Stimulated activated CD8-positive, alpha-beta memory T cell treated with anti-CD3 and anti-CD28 coated beads, Interleukin-7, amount 100 ng/mL, for 48 hours (primary cell): ENCODE data around the gene LRP1B.

Experiments
- DNase-seq, 2 donors: peaks; one replicate each; pipeline ENCODE4 v3.0.0-alpha.2; 2020; ENCODE audit warnings: low read depth in 1 of 2; ENCODE audit errors: extremely low read depth in 1 of 2

LRP1B gene

DNA sequence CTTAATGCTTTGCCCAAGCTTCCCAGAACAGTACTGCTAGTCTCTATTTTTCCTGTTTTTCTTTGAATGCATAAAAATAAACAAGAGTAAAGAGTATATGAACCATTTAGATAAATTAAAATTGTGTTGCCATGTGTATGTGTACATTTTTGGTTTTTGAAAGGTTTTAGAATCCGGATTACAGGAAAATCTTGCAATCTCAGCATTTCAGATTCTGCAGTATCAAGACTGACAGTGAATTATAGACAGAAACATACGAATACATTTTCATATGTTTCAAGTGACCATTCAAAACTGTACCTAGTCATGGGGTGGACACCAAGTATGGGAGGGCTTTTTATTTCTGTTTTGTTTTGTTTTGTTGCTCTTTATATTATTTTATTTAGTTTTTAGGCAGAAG, 604.1 kb downstream of the LRP1B start:
- DNase-seq, result no peak

DNA sequence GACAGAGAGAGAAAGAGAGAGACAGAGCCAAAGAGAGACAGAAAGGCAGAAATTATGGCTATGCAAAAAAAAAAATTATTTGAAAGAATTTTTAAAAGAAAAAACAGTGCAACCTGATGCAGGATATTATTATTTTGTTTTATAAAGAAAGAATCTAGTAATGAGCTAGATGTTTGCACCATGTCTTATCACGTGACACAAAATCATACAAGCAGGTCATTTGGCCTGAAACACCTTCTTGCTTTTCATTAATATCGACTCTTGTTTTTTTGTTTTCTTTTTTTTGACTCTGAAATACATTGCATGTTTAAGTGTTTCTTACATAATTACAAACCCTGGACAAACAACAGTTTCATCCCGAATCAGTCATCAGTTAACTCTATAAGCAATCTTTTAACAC, 606.0 kb downstream of the LRP1B start:
- no peak for DNase-seq

DNA sequence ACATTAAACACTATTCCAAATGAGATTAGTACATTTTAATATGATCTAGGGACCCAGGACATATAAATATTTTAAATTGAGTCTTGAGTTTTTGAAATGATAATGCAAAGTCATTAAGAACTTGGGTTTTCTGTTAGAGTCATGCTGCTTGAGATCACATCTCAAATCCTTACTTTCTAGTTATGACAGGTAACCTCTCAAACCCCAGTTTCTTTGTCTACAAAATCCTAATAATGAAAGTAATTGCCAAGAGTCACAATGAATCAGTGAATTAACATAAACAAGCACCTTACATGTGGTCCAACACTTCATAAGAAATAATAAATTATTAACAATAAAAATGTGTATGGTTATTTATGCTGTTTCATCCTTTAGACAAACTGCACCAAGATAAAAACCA, 607.6 kb downstream of the LRP1B start:
- DNase-seq, result no peak

DNA sequence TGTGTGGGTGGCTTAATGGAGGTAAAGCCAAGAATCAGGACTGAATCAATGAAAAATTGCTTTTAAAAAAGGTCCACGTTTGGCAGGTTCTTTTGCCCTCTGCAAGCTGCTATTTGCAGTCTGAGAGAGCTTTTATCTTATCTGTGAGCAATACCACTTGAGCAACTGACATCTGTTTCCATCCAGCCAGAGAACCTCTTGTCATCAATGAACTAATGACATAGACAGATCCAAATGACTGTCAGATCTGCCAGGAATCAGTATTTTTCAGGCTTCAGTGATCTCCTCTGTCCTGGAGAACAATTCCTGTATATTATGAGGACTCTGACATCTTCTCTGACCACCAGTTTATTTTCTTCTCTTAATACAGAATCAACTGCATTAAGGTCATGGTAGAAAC, 608.1 kb downstream of the LRP1B start:
- no peak for DNase-seq

DNA sequence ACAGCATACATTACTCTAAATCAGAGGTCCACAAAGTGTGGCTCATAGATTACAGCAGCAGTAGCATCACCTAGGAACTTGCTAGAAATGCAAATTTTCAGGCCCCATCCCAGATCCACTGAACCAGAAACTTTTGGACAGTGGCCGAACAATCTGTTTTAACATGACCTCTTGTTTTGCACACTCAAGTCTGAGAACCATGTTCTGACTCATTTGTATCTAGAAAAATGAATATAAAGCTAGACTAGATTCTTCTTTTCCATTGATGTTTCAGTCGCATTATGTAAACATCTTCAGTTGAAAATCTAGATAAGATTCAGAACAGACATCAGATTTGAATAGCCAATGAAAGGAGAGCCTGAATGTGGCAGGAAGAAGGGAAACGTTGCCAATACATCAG, 608.8 kb downstream of the LRP1B start:
- no peak for DNase-seq

DNA sequence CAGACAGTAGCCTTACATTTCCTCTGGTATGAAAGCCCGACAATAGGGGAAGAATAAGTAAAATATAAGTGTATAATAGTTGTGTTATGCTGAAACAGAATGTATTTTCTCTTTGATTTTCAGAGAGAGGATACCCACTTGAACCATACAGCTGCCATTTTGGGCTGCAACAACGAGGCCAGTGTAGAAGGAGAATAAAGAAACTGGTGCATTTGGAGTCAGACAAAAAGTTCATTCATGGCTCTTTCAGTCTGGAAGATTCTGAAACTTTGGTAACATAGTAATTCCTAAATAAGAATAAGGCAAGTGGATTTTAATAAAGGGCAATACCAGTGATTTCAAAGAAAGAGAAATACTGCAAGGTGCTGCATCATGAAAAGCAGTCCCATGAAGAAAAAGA, 610.9 kb downstream of the LRP1B start:
- no peak for DNase-seq

DNA sequence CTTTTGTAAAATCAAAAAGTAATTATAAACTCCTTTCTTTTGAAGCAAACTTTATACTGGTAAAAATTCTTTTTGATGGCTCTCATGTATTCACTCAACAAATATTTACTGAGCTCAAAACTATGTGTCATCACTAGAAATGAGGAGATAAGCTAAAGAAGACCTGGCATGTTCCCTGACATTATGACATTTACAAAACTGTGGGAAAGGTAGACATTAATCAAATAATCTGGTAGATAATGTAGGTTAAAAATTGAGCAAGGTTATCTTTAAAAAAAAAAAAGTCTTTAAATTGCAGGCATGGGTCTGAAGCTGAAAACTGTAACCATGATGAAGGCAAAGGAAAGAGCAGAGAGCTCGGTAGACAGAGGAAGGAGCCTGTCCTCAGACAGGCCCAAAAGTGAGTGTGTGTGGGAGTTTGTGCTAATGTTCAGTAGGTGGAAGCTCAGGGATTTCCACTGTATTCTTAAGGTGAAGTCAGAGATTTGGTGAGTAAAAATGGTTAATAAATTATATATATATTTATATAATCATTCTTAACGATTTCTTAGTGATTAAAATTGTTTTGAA, 612.9 kb downstream of the LRP1B start:
- DNase-seq, result no peak

DNA sequence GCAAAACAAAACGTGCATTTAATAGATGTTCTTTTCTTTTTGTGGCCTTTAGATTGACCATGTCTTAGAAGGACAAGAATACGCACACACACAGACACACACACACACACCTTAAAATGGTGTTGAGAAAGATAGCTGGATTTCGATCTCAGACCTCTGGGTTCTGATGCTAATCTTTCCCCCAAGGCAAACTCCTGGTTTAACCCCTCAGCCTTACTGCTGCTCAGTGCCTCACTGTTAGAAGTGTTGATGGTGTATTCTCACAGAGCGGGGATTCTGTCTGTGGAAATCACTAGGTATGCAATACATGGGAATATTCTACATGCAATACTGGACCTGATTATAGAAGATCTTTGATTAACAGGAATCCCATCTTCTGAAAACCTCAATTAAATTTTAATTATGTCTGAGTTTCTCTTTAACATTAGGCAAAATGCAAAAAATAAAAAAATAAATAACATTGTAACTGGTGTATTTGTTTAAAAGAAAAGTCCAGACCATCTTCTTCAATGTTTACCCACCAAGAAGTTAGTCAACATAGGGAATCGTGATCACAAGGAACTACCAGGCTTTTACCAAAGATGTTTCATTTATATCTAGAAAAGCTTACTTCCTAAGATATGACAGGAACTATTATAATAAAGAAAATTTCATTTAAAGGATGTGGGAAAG, 613.5 kb downstream of the LRP1B start:
- no peak for DNase-seq

DNA sequence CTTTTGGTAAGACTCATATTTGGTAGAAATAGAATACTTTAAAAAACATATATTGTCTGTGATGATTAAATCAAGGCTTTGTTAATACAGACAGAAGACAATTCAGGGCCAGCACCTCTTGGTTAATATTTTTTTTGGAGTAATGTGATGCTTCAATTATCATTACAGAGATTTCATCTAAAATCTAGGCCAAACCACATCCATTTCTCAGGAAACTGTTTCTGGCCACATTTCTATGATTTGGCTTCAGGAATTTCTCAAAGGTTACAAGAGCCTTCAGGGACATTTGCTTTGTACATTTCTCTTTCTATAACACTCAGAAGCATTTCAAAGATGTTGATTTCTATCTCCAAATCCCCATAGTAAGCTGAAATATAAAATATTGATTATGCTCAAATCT, 614.9 kb downstream of the LRP1B start:
- DNase-seq, result no peak

DNA sequence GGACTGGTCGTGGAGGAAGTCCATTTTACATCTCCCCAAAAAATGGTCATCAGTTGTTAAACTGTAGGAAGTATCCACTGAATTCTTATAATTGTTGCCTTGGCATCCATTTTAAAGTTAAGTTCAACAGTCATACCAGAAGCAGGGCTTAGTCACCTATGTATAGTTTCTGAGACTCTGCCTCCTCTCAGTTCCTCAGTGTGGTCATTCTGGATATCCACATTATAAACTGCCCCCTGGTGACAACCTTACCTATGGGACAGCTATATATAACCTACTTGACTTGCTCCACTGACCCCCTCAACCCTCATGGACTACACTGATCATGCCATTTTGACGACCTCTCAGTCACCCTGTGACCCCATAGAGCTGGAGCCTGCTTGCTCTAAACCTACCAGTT, 617.0 kb downstream of the LRP1B start:
- no peak for DNase-seq

DNA sequence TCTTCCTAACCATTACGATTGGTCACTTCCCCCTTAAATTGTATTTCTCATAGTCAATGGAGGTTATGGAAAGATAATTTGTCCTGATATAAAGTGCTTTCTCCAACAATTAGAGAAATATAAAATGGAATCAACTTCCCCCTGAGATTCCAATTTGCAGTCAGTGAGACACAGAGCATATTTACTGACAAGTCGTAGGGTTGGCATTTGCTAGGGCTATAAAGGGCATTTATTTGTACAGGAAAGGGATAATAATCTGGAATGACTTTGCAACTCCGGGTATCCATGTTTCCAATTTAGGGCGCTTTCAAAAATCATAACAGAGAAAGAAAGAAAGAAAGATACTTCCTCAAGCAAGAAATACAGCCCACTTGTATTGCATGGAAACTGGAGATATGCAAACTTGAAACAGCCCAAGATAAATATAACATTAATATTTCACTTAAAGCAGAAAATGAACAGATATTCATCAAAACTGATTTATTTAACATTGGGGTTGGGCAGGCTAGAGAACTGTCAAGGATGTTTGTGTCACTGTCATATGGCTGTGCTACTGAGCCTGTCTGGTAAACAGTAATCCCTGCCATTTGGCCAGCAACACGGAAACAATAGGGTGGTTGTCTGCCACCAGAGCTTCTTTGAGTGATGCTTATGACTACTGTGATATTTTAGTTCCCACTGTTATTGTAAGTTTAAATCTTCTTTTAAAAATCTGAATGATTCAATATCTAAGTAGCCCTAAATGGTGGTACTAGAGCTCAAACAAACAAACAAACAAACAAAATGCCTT, 621.8 kb downstream of the LRP1B start:
- DNase-seq, result no peak

DNA sequence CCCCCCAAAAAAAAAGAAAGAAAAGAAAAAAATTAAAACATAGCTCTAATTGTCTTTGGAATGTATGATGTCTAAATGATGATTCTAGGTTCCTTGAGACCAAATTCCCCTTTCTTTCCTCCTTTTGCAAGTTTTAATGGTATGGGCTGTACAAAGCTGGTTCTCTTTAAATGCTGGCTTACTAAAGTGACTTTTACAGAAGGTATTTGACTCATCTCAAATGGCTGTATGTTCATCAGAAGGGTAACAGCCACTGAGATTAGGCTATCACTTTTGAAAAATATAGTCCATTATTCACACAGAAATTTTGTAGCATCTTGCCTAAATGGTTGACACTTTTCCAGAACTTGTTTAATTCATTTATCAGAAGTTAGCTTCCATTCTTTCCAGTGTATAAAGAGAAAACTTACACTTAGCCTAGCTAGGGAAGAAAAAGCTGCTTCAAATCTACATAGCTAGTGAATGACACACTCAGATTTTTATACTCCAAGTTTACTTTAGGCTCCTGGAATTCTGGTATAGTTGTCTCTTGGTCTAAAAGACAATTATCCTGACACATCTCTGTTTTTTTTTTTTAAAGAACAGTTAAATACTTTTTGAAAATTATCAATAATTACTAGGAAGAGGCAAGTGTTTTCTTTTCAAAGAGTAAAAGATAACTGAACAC, 622.6 kb downstream of the LRP1B start:
- no peak for DNase-seq

DNA sequence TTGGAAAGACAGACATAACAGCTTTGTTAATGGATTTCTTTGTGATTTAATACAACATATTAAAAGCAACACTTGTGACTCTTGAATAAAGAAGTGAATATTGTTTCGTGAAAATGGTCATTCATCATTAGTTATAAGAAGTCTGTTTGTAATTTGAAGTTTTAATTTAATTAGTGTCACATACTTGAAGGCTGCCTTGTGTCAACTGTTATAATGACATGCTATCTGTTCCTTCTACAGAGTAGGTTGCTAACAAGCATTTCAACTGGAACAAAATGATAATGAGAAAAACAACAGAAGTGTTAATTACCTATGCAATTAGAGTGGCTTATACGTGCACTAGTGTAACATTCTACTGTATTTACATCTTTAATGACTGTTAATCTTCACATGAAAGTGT, 624.7 kb downstream of the LRP1B start:
- no peak for DNase-seq

DNA sequence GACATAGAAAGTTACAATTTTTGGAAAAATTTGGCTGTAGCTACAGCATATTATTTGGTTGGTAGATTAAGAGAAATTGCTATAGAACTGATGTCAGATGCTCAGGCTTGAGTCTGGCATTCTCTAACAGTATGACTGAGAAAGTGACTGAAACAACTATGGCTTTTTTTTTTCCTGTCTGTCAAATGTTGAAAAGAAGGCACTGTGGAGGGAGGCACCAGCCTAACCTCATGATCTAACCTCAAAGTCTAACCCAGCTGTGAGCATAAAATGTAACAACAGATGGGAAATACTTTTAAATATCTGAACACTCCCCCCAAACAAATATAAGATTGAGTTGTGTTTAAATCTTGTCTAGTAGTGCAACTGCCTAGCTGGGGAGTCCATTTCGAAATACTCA, 629.1 kb downstream of the LRP1B start:
- DNase-seq, result no peak

DNA sequence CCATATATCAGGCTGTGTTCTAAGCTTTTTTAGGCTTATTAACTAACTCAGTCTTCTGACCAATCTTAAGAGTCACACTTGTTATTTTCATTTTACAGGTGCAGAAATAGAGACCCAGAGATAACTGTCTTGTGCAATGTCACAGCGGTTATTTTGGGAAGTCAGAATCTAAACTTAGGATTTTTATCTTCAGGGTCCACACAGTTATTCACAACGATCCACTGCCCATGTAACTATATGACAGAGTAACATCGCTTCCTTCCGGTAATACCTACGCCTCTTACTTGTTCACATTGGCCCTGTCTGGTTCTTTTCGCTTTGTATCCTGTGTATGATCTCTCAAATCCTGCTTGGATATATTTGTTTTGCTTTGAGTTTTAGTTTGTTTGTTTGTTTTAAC, 631.7 kb downstream of the LRP1B start:
- DNase-seq, result no peak

DNA sequence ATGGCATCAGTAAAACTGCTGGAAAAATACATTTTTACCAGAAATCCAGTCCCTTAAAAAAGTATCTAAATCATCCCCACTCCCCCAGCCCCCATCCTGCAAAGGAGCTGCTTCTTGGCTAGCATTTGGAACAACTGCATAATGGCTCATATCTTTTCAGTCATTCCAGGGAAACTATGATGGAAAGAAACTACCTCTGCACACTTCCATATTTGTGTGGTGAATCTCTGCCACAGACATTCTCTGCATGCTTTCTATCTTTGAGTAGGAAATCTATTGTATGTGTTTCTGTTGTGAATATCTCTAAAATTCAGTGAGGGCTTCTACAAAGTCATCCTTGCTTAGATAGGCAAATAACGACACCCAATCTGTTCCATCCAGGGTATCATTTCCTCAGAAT, 632.3 kb downstream of the LRP1B start:
- DNase-seq, result no peak

DNA sequence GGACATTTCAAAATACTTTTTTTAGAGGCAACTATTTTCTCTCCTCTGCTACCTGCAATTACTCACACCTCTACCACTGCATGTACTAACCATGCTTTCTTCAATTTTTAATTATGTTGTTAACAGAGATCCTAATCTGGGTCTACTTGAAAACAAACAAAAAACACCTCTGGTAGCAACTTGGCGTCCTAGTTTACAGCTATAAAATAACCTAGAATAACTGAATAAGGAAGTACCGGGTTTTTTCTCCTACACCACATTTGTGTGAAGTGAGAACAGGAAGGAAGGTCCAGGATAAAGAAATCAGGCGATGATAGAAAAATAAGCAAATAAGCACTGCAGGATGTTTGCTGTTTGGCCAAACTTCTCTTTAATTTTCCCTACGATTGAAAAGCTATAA, 633.5 kb downstream of the LRP1B start:
- DNase-seq, result no peak

DNA sequence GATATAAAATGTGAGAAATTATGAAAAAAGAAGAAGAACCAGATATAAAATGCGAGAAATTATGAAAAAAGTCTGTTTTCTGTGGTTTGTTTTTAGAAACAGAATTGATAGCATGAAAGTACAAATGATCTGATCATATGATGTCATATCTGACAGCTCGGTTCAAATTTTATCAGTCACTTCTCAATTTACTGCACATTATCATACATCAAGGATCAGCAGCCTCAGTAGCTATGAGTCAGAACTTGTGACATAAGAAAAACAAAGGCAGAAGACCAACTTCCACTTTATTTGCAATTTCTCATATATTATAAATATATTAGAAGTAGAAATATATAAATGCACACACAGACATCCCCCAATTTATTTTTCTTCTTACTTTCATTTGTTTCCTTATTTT, 634.0 kb downstream of the LRP1B start:
- DNase-seq, result no peak

DNA sequence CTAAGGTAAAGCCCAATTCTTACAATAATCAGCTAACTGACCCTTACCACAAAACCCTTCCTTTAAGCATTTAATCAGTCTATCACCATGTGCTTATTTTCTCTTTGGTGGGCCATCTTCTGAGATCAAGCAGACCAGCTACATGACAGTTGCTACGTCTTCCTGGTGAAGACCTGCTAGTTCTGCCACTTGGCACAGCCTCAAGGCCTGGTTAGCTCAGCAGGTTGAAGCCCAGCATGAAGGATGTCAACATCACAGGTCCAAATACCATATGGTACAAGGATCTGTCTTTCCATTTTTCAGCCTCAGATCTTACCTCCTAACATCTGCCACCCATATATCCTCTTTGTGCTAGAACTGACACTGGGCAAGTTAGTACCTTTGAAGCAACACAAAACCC, 636.9 kb downstream of the LRP1B start:
- no peak for DNase-seq

DNA sequence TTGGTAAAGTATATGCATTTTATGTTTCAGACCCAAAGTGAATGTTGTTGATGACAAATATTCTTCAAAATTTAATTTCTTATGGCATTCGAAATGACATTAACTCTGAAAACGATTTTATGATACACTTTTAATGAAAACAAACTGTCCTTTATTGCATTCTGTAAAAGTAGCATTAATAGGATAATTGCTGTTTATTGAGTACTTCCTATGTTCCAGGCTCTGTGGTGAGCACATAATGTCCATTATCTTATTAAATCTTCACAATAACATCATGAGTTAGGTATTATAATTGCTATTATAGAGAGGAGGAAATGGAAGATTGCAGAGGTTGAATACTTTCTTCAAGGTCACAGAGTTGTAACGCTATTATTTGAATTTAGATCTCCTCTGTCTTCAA, 638.0 kb downstream of the LRP1B start:
- DNase-seq, result no peak

DNA sequence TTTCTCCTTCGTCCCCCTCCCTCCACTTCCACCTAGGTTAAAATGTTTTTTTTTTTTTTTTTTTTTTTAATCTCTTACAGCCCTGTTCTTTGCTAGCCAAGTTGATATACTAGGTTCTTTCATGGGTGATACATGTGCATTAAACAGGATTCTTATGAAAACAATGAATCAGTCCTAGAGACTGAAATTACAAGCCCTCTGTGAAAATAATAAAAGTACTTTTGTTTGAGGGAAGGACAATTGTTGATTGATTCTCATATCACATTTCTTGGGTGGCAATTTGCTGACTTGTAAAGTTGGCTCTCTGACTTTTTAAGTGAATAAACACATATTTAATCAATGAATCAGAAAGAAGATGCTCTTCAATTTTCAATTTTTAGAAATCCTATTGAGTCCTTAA, 639.9 kb downstream of the LRP1B start:
- no peak for DNase-seq

DNA sequence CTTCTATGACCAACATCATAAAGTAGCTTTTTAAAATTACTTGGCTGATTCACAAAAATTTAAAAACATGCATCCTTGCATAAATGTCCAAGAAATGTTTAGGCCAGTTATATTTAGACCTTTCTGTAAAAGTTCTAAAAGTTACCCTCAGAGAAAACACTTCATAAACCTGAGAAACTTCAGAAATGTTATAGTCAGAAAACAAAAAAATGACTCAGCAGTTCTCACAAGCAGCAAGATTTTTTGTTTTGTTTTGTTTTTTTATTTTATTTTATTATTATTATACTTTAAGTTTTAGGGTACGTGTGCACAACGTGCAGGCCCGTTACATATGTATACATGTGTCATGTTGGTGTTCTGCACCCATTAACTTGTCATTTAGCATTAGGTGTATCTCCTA, 648.1 kb downstream of the LRP1B start:
- no peak for DNase-seq
